Fibroblast of pulmonary artery (primary cell): Measurements from ENCODE around the gene KCNIP1.
"Not testable (repeated sequence)": the region's sequence is repeated elsewhere in the genome, so short reads cannot be mapped to it uniquely, and the experiment has no call there.

Source experiments
- DNase-seq: peaks from one replicate; pipeline ENCODE4 v3.0.0-alpha.2; 2010; ENCODE audit warnings: low read depth
- H3K4me3 ChIP-seq: replicated peaks from 2 replicates; pipeline ENCODE4 v1.5.1; 2011; ENCODE audit warnings: low read depth, mild to moderate bottlenecking, control low read depth, low read length, moderate library complexity
- CTCF ChIP-seq: IDR thresholded peaks from 2 replicates; pipeline ENCODE4 v1.5.1; 2011; ENCODE audit warnings: mild to moderate bottlenecking, control low read depth, low read length, inconsistent platforms; ENCODE audit errors: missing control alignments

Gene KCNIP1

GRCh38 chr5:170546282-170546681, 42.5 kb downstream of the KCNIP1 start:
- no peak overlapping the region for H3K4me3 ChIP-seq
- no peak for TF ChIP-seq CTCF
- DNase-seq, result no peak

- not testable (repeated sequence) for DNase-seq
These were observed 46.6 kb downstream of the KCNIP1 start for GRCh38 chr5:170550382-170550781.

GRCh38 chr5:170551076-170551475, 47.3 kb downstream of the KCNIP1 start:
- no peak for DNase-seq
- H3K4me3 ChIP-seq, result no peak overlapping the region
- no peak for TF ChIP-seq CTCF

More at GRCh38 chr5:170550382-170550781, 46.6 kb downstream of the KCNIP1 start:
- H3K4me3 ChIP-seq, result not testable (repeated sequence)

GRCh38 chr5:170551622-170552021, 47.8 kb downstream of the KCNIP1 start:
- DNase-seq, result no peak
- H3K4me3 ChIP-seq, result no peak overlapping the region

GRCh38 chr5:170552621-170553115, 48.8 kb downstream of the KCNIP1 start:
- no peak overlapping the region for H3K4me3 ChIP-seq
- TF ChIP-seq CTCF, result peak; percentile 9
- DNase-seq, result peak; percentile 88

More at GRCh38 chr5:170551622-170552021, 47.8 kb downstream of the KCNIP1 start:
- no peak for TF ChIP-seq CTCF

- H3K4me3 ChIP-seq, result no peak overlapping the region
- no peak for TF ChIP-seq CTCF
- no peak for DNase-seq
These were observed 49.4 kb downstream of the KCNIP1 start for GRCh38 chr5:170553218-170553617.

- TF ChIP-seq CTCF, result no peak
These were observed 50.9 kb downstream of the KCNIP1 start for GRCh38 chr5:170554521-170555267.

More at GRCh38 chr5:170554521-170555267, 50.9 kb downstream of the KCNIP1 start:
- DNase-seq, result peak; percentile 61
- no peak overlapping the region for H3K4me3 ChIP-seq
